Endothelial cell of umbilical vein (primary cell): ENCODE data around the gene BABAM2. TPM values are rescaled to one million over a fixed set of nuclear protein-coding genes. Genes with fewer than 3 reads are reported as not detected.

Experiments used
- BruUV-seq: library from RNA; stranded (reverse); fragments of 400-500 nt; replicated peaks from 2 replicates; lab custom pipeline; 2021; lab: Mats Ljungman, UMichigan
- CTCF ChIA-PET: fragments of 300-600, 350-600 bp; sonication (Branson Sonifier 250); formaldehyde crosslinking; loops from one replicate; lab custom pipeline; 2021; ENCODE audit warnings: antibody characterized with exemption, inconsistent platforms; lab: Charles Lee
- POLR2A ChIA-PET: fragments of 300-600, 350-600 bp; sonication (Branson Sonifier 250); formaldehyde crosslinking; loops from one replicate; lab custom pipeline; 2021; ENCODE audit warnings: antibody characterized with exemption, inconsistent platforms; lab: Charles Lee
- DNase-seq: peaks from one replicate; pipeline ENCODE4 v3.0.0-alpha.2; 2011; ENCODE audit warnings: low read depth, low spot score
- FAIRE-seq: peaks from 2 replicates; lab custom pipeline; 2011; peaks lifted over from hg19 to GRCh38; lab: Jason Lieb, UNC
- H2AFZ ChIP-seq: 2 replicates; pipeline ENCODE4 v1.6.0; 2012; ENCODE audit warnings: low read depth, low read length, control low read depth, inconsistent platforms
- H3K27ac ChIP-seq: 2 replicates; pipeline ENCODE4 v1.5.1; 2011; ENCODE audit warnings: low read depth, mild to moderate bottlenecking, control low read depth, low read length, moderate library complexity; ENCODE audit not compliant: insufficient read depth
- H3K27me3 ChIP-seq, 2 experiments: 2 replicates each; pipeline versions ENCODE4 v1.6.0 to v1.6.1; 2011; ENCODE audit warnings: low read length in 2 of 2, mixed read lengths in 1 of 2; ENCODE audit not compliant: control insufficient read depth in 2 of 2, insufficient read depth in 2 of 2
- H3K36me3 ChIP-seq, 2 experiments: 2 replicates in 1 of 2; 3 replicates in 1 of 2; pipeline ENCODE4 v1.5.1; 2011; ENCODE audit warnings: low read length in 2 of 2, mild to moderate bottlenecking in 1 of 2, moderate library complexity in 1 of 2; ENCODE audit not compliant: control insufficient read depth in 2 of 2, insufficient read depth in 2 of 2; ENCODE audit errors: extremely low read depth in 1 of 2
- H3K4me1 ChIP-seq: 3 replicates; pipeline ENCODE4 v1.5.1; 2011; ENCODE audit warnings: mild to moderate bottlenecking, low read length; ENCODE audit not compliant: control insufficient read depth, insufficient read depth; ENCODE audit errors: extremely low read depth
- H3K4me2 ChIP-seq: 2 replicates; pipeline ENCODE4 v1.6.1; 2011; ENCODE audit warnings: low read length, control low read depth, mixed read lengths; ENCODE audit not compliant: insufficient read depth
- H3K4me3 ChIP-seq, 3 experiments: fragments of 200-600 bp in 1 of 3; sonication (generic), shearing (Covaris generic) in 1 of 3; replicated peaks in 1 of 3; 2 replicates each; pipeline ENCODE4 v1.5.1; 2011 to 2016; ENCODE audit warnings: control low read depth in 3 of 3, low read length in 3 of 3, mild to moderate bottlenecking in 2 of 3, inconsistent platforms in 1 of 3, low read depth in 1 of 3, moderate library complexity in 1 of 3; ENCODE audit not compliant: insufficient read depth in 1 of 3
- H3K79me2 ChIP-seq: 2 replicates; pipeline ENCODE4 v1.6.0; 2012; ENCODE audit warnings: low read length, inconsistent platforms; ENCODE audit not compliant: control insufficient read depth, insufficient read depth
- H3K9ac ChIP-seq: replicated peaks from 2 replicates; pipeline ENCODE3; 2011; ENCODE audit warnings: low read length, control low read depth; ENCODE audit not compliant: insufficient read depth; ENCODE audit errors: extremely low read depth
- H3K9me1 ChIP-seq: replicated peaks from 3 replicates; pipeline ENCODE4 v1.6.0; 2011; ENCODE audit warnings: mild to moderate bottlenecking, low read length; ENCODE audit not compliant: control insufficient read depth, insufficient read depth; ENCODE audit errors: extremely low read depth
- H3K9me3 ChIP-seq: replicated peaks from 2 replicates; pipeline ENCODE4 v1.5.1; 2012; ENCODE audit warnings: low read length, inconsistent platforms; ENCODE audit not compliant: control insufficient read depth, insufficient read depth
- H4K20me1 ChIP-seq: replicated peaks from 2 replicates; pipeline ENCODE3; 2011; ENCODE audit warnings: mild to moderate bottlenecking, low read length; ENCODE audit not compliant: control insufficient read depth, insufficient read depth; ENCODE audit errors: extremely low read depth
- CTCF ChIP-seq, 2 donors: IDR thresholded peaks; 1 replicate in 1 of 2; 2 replicates in 1 of 2; pipeline ENCODE4 v1.5.1; 2011; ENCODE audit warnings: low read length in 2 of 2, mild to moderate bottlenecking in 2 of 2, moderate library complexity in 2 of 2, control low read depth in 1 of 2, inconsistent platforms in 1 of 2, low read depth in 1 of 2; ENCODE audit not compliant: insufficient read depth in 1 of 2; ENCODE audit errors: extremely low read depth in 1 of 2
- EZH2 ChIP-seq: IDR thresholded peaks from 2 replicates; pipeline ENCODE4 v1.6.1; 2012; ENCODE audit warnings: borderline replicate concordance, low read depth, mild to moderate bottlenecking, moderate library complexity, low read length, inconsistent platforms; ENCODE audit not compliant: severe bottlenecking
- FOS ChIP-seq: IDR thresholded peaks from 2 replicates; pipeline ENCODE4 v1.6.1; 2011; ENCODE audit warnings: mild to moderate bottlenecking, low read length, moderate library complexity, borderline replicate concordance; ENCODE audit not compliant: insufficient read depth
- GATA2 ChIP-seq: IDR thresholded peaks from 2 replicates; pipeline ENCODE4 v1.7.0; 2011; ENCODE audit warnings: low read depth, mild to moderate bottlenecking, moderate library complexity, mixed read lengths, low read length; ENCODE audit not compliant: insufficient read length, insufficient read depth
- JUN ChIP-seq: IDR thresholded peaks from 2 replicates; pipeline ENCODE4 v1.6.1; 2011; ENCODE audit warnings: borderline replicate concordance, low read depth; ENCODE audit not compliant: insufficient read length, insufficient read depth
- MAX ChIP-seq: IDR thresholded peaks from 2 replicates; pipeline ENCODE4 v1.6.1; 2011; ENCODE audit not compliant: insufficient read depth, insufficient read length
- MYC ChIP-seq: IDR thresholded peaks from one replicate; pipeline ENCODE4 v1.6.1; 2011; ENCODE audit warnings: mild to moderate bottlenecking, low read depth, low read length
- POLR2A ChIP-seq: IDR thresholded peaks from 2 replicates; pipeline ENCODE4 v1.6.1; 2012; ENCODE audit warnings: low read depth, mild to moderate bottlenecking, control low read depth, low read length
- POLR2AphosphoS5 ChIP-seq: IDR thresholded peaks from 2 replicates; pipeline ENCODE4 v1.6.1; 2012; ENCODE audit warnings: low read depth, mild to moderate bottlenecking, control low read depth, low read length, moderate library complexity; ENCODE audit not compliant: insufficient read depth
- dilution Hi-C: fragments of 300-500 bp; cut with MboI; formaldehyde crosslinking; loops from one replicate; pipeline ENCODE4 v1.15.0; 2019; ENCODE audit warnings: low sequenced_read_pairs; ENCODE audit not compliant: extremely low pct_ligation_motif_present
- intact Hi-C: fragments of 100-400 bp; cut with micrococcal nuclease; formaldehyde crosslinking; loops from one replicate; pipeline ENCODE4 v1.10.0; 2022
- polyA plus RNA-seq, 4 experiments: library from polyadenylated mRNA; depleted of rRNA in 3 of 4; stranded (reverse) in 3 of 4; unstranded in 1 of 4; fragments of >200 nt; gene quantifications; 2 replicates each; pipeline versions ENCODE4 v1.2.1 to v1.2.3, GENCODE V29; 2011 to 2012; ENCODE audit warnings: missing spikeins in 1 of 4
- total RNA-seq: library from RNA; stranded (reverse); gene quantifications from 2 replicates; pipeline ENCODE4 v1.2.3, GENCODE V29; 2021

The BABAM2 gene
- total and polyA plus RNA-seq, 2 donors (not counting 3 experiments of a cell fraction or from before 2014, with no cell fraction given) = 19.9 to 27.6 TPM

- Histone ChIP-seq H3K4me2 (no peak overlapping the region), H3K27ac (no peak overlapping the region), H3K36me3 (no peaks in the 10 kb centered on the region), H3K9me1 (no peaks in the 10 kb centered on the region), H3K9me3 (no peaks in the 10 kb centered on the region), H3K27me3 (no peaks in the 10 kb centered on the region), H3K79me2 (no peaks in the 10 kb centered on the region), H3K4me3 (no peak overlapping the region), H2AFZ (no peak overlapping the region), H4K20me1 (no peaks in the 10 kb centered on the region), H3K4me1 (no peaks in the 10 kb centered on the region), H3K9ac (no peak overlapping the region)
- FAIRE-seq (no peak), DNase-seq (no peak)
- POLR2A ChIA-PET = no interaction called here
- no TSS peak for BruUV-seq
- intact Hi-C loops = no loop called here
- CTCF ChIA-PET = interaction anchor here (2.2 to 2.6 kb wide), 2 partner anchors 9 to 11 kb away, joined by 6 to 7 read pairs; no protein-coding TSS in a partner anchor
- dilution Hi-C loops = no loop called here
- TF ChIP-seq POLR2A (no peak), GATA2 (no peak), MAX (no peak), EZH2 (no peak), MYC (no peak), FOS (no peak), CTCF (IDR thresholded peaks at IDR 0.05; ENCODE audit: extremely low read depth in 1 of 2, insufficient read depth in 1 of 2, low read depth in 1 of 2, low read length in 2 of 2) (no peak), POLR2AphosphoS5 (no peak), JUN (no peak)
Measured at GRCh38 chr2:28161466-28161865, 270.9 kb downstream of the BABAM2 start.
